GM12878 (cell line): ENCODE measurements around the gene CCNJL. TPM values are rescaled to one million over a fixed set of nuclear protein-coding genes. Genes with fewer than 3 reads are reported as not detected.

ENCODE experiments used
- EED ChIP-seq: sonication (generic); IDR thresholded peaks from 2 replicates; pipeline ENCODE4 v1.6.1; 2016; ENCODE audit warnings: antibody characterized with exemption, low read depth
- HDGF ChIP-seq: fragments of 450-650 bp; IDR thresholded peaks from 2 replicates; pipeline ENCODE4 v1.6.1; 2016; ENCODE audit warnings: antibody characterized with exemption
- MXI1 ChIP-seq: fragments of 150-350 bp; IDR thresholded peaks from 2 replicates; pipeline ENCODE4 v1.6.1; 2011; ENCODE audit warnings: low read depth, mild to moderate bottlenecking, inconsistent platforms, low read length, improper control_type of control experiment
- MYC ChIP-seq: IDR thresholded peaks from 2 replicates; pipeline ENCODE4 v1.6.1; 2011; ENCODE audit warnings: mild to moderate bottlenecking, low read length, moderate library complexity, inconsistent platforms; ENCODE audit not compliant: insufficient read depth, insufficient replicate concordance, insufficient read length, severe bottlenecking
- NKRF ChIP-seq: fragments of 450-650 bp; conservative IDR thresholded peaks from 2 replicates; pipeline ENCODE4 v1.6.1; 2017; ENCODE audit warnings: mild to moderate bottlenecking, moderate library complexity
- PRDM15 ChIP-seq: fragments of 450-650 bp; formaldehyde crosslinking; IDR thresholded peaks from 2 replicates; pipeline ENCODE4 v1.4.0; 2020; ENCODE audit warnings: mild to moderate bottlenecking, moderate library complexity
- RAD21 ChIP-seq: IDR thresholded peaks from 2 replicates; pipeline ENCODE4 v1.6.1; 2011; ENCODE audit warnings: mild to moderate bottlenecking, low read depth, low read length, moderate library complexity; ENCODE audit not compliant: insufficient read depth
- RBBP5 ChIP-seq: fragments of 200-600 bp; sonication (generic); conservative IDR thresholded peaks from 2 replicates; pipeline ENCODE4 v1.6.1; 2016
- RUNX3 ChIP-seq: IDR thresholded peaks from 2 replicates; pipeline ENCODE4 v1.6.1; 2012; ENCODE audit warnings: low read length, inconsistent platforms
- SIN3A ChIP-seq: IDR thresholded peaks from 2 replicates; pipeline ENCODE4 v1.6.1; 2012; ENCODE audit warnings: low read depth, low read length, improper control_type of control experiment
- WRNIP1 ChIP-seq: IDR thresholded peaks from 2 replicates; pipeline ENCODE4 v1.6.1; 2011; ENCODE audit warnings: low read depth, low read length, improper control_type of control experiment, borderline replicate concordance
- polyA plus RNA-seq, 11 experiments: library from polyadenylated mRNA; depleted of rRNA in 4 of 11; unstranded in 6 of 11; stranded (reverse) in 5 of 11; fragments of >200 nt; fragmentation: Nextera tagmentation in 4 of 11; fragmentation: Illumina TruSeq in 1 of 11; extraction: Ambion mirVana in 4 of 11; extraction: Trizol in 1 of 11; gene quantifications; 1 replicate in 1 of 11; 2 replicates in 10 of 11; pipeline versions ENCODE4 v1.2.1 to v1.2.3, GENCODE V29; 2011 to 2016; ENCODE audit warnings: inconsistent platforms in 2 of 11, missing spikeins in 2 of 11, low read depth in 1 of 11
- total RNA-seq, 4 experiments: library from RNA; depleted of rRNA in 3 of 4; stranded (reverse); fragments of >200 nt in 3 of 4; fragmentation: Illumina TruSeq in 1 of 4; extraction: Trizol in 1 of 4; gene quantifications; 2 replicates each; pipeline versions ENCODE4 v1.2.1 to v1.2.3, GENCODE V29; 2013 to 2021

CCNJL gene
- total and polyA plus RNA-seq, 10 of the 15 experiments (the other 5 are each of a cell fraction or from before 2014, with no cell fraction given) = 0.09 to 0.20 (median 0.10) TPM; not detected in 7

- TF ChIP-seq PRDM15 (CRISPR knock-in tag) (no peak), HDGF (no peak), RAD21 (no peak), EED (no peak), WRNIP1 (no peak), SIN3A (no peak), RBBP5 (no peak), NKRF (no peak), MYC (no peak), MXI1 (no peak), RUNX3 (no peak)
These were observed 5.7 kb downstream of the CCNJL start (continued) for GRCh38 chr5:160306696-160307095.
